Stimulated activated CD4-positive, alpha-beta T cell treated with anti-CD3 and anti-CD28 coated beads, Interleukin-2, amount 100 ng/mL, for 24 hours (primary cell): Measurements from ENCODE around the gene EHBP1.

Source experiments
- DNase-seq, 2 donors: peaks; one replicate each; pipeline ENCODE4 v3.0.0-alpha.2; 2020

Gene EHBP1

GRCh38 chr2:63092857-63093256 lies 387.3 kb downstream of the EHBP1 start:
- DNase-seq: no peak

DNA sequence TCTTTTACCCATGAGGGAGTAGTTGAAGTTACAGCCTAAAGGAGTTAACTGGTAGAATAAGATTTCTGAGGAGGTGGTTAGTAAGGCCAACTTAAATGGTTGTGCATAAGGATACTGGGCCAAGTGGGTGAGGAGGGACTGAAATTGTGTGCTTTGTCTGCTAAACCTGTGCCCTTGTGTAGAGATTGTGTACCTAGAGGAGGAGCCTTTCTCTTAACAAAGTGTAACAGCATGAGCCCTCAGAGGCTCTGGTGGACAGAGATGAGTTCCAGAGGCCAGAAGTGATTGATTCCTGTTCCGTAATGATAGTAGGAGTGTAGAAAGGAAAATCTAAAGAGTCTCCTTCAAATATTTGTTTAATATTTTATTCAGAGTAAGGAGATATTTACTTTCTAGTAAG lies 388.0 kb downstream of the EHBP1 start:
- DNase-seq: no peak
